Measurements from ENCODE around the gene SHROOM1. TPM values are rescaled to one million over a fixed set of nuclear protein-coding genes. Genes with fewer than 3 reads are reported as not detected.

The SHROOM1 gene
- total RNA-seq, 2 experiments from 2014 or later, result 0.60 to 2.4 TPM

DNA sequence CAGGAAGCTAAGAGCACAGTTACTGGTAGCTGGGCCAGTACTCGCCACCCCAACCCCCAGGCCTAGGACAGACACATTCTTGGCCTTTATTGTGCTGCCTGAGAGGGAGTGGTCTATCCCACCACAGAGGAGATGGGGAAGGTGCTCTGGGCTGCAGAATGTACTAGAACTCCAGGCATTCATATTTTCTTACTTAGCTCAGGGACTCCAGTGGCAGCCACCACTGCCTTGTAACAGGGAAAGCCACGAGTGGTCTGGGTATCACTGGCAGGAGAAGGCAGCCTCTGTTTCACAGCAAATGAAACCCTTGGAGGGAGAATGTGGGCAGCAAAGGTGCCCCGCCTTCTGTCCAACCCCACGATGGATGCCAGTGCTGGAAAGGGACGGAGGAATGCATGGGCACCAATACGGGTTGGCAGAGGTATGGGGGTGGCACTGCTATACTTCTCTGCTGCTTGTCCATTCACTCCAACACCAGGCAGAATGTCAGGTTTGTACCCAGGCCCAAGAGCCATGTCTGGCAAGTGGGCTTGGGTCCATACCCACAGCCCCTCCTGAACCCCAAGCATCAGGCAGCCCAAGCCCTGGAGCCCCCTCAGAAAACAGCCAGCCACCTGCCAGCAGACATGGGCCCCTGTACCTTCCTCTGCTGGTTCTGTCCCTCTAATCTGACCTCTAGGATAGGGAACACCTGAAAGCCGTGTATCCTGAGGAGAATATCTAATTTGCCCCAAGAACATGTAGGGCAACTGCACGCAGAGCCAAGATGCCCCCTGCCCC, 58.0 kb downstream of the SHROOM1 start:
- TF ChIP-seq EZH2phosphoT487 (IDR thresholded peaks at IDR 0.05; ENCODE audit: borderline replicate concordance, low read depth, low read length), result no peak
- TF ChIP-seq CTCF (conservative IDR thresholded peaks at IDR 0.05; ENCODE audit: low read length), result no peak
- no TSS peak for BruUV-seq (replicated peaks)
- Histone ChIP-seq H3K4me2 (ENCODE audit: low read length) (no peak overlapping the region), H3K27ac (ENCODE audit: low read depth, low read length, poor library complexity, severe bottlenecking) (no peak overlapping the region), H3K4me3 (ENCODE audit: low read depth, low read length, poor library complexity, severe bottlenecking) (no peak overlapping the region), H3K9me2 (ENCODE audit: insufficient read depth, low read length) (no peaks in the 10 kb centered on the region), H2AFZ (ENCODE audit: low read length) (no peak overlapping the region), H3K36me3 (ENCODE audit: insufficient read depth, low read length) (no peaks in the 10 kb centered on the region), H4K20me1 (ENCODE audit: insufficient read depth, low read length) (no peaks in the 10 kb centered on the region), H3K4me1 (ENCODE audit: insufficient read depth, low read length, poor library complexity, severe bottlenecking) (peaks cover 7% of the 10 kb centered on the region), H3K9me3 (ENCODE audit: low read length) (no peaks in the 10 kb centered on the region), H3K79me2 (ENCODE audit: insufficient read depth, low read depth, low read length) (no peaks in the 10 kb centered on the region)
- intact Hi-C loops (cut with micrococcal nuclease; ENCODE audit: unreplicated experiment), result no loop called here
- POLR2A ChIA-PET, result interaction anchor here (0.6 to 1.0 kb wide), 2 partner anchors 18 to 32 kb away, joined by 3 read pairs; no protein-coding TSS in a partner anchor
- CTCF ChIA-PET (ENCODE audit: unreplicated experiment), result no interaction called here
- no peak for DNase-seq (ENCODE audit: low spot score)

Small RNA genes lying within 50 kb of the gene (small RNA-seq; reads per million reads assigned to genes)
- gene RNA5SP192, result 0.31 reads per million

Other genes starting within 250 kb of the SHROOM1 start
- gene IL13, start 172.5 kb downstream of the SHROOM1 start, total RNA-seq (2014; rRNA removed; shearing (Covaris generic)), result not detected in 2 replicates
- not detected in 2 replicates for gene IL13, start 172.5 kb downstream of the SHROOM1 start, total RNA-seq (2022)
- gene IL4, start 156.7 kb downstream of the SHROOM1 start, total RNA-seq (2014; rRNA removed; shearing (Covaris generic)), result not detected in 2 replicates
- gene IL4, start 156.7 kb downstream of the SHROOM1 start, total RNA-seq (2022), result not detected in 2 replicates
- gene KIF3A, start 93.1 kb downstream of the SHROOM1 start, total RNA-seq (2014; rRNA removed; shearing (Covaris generic)), result 6.7 and 8.7 TPM in 2 replicates
- gene KIF3A, start 93.1 kb downstream of the SHROOM1 start, total RNA-seq (2022), result 14.2 and 17.0 TPM in 2 replicates
- gene CCNI2, start 83.2 kb downstream of the SHROOM1 start, total RNA-seq (2014; rRNA removed; shearing (Covaris generic)), result not detected in 2 replicates
- gene CCNI2, start 83.2 kb downstream of the SHROOM1 start, total RNA-seq (2022), result not detected in 2 replicates
- gene SEPTIN8, start 53.4 kb downstream of the SHROOM1 start, total RNA-seq (2014; rRNA removed; shearing (Covaris generic)), result 10.6 and 11.8 TPM in 2 replicates
- gene SEPTIN8, start 53.4 kb downstream of the SHROOM1 start, total RNA-seq (2022), result 12.8 and 15.5 TPM in 2 replicates
- not detected in 2 replicates for gene SOWAHA, start 17.3 kb downstream of the SHROOM1 start, total RNA-seq (2014; rRNA removed; shearing (Covaris generic))
- gene SOWAHA, start 17.3 kb downstream of the SHROOM1 start, total RNA-seq (2022), result not detected in 2 replicates
- gene GDF9, start 35.8 kb upstream of the SHROOM1 start, total RNA-seq (2014; rRNA removed; shearing (Covaris generic)), result 0.44 and 0.66 TPM in 2 replicates
- gene GDF9, start 35.8 kb upstream of the SHROOM1 start, total RNA-seq (2022), result 1.7 and 2.2 TPM in 2 replicates
- gene UQCRQ, start 36.0 kb upstream of the SHROOM1 start, total RNA-seq (2014; rRNA removed; shearing (Covaris generic)), result 140 and 158 TPM in 2 replicates
- 274 and 310 TPM in 2 replicates for gene UQCRQ, start 36.0 kb upstream of the SHROOM1 start, total RNA-seq (2022)
- 4.4 TPM in 2 replicates for gene LEAP2, start 43.0 kb upstream of the SHROOM1 start, total RNA-seq (2014; rRNA removed; shearing (Covaris generic))
- gene LEAP2, start 43.0 kb upstream of the SHROOM1 start, total RNA-seq (2022), result 5.4 and 5.6 TPM in 2 replicates
- gene AFF4, start 133.0 kb upstream of the SHROOM1 start, total RNA-seq (2014; rRNA removed; shearing (Covaris generic)), result 19.6 and 21.6 TPM in 2 replicates
- 42.4 and 45.7 TPM in 2 replicates for gene AFF4, start 133.0 kb upstream of the SHROOM1 start, total RNA-seq (2022)
- gene ZCCHC10, start 195.9 kb upstream of the SHROOM1 start, total RNA-seq (2014; rRNA removed; shearing (Covaris generic)), result 26.9 and 27.2 TPM in 2 replicates
- 45.2 and 45.4 TPM in 2 replicates for gene ZCCHC10, start 195.9 kb upstream of the SHROOM1 start, total RNA-seq (2022)
- 65.4 and 86.6 TPM in 2 replicates for gene HSPA4, start 221.4 kb upstream of the SHROOM1 start, total RNA-seq (2014; rRNA removed; shearing (Covaris generic))
- 190 and 226 TPM in 2 replicates for gene HSPA4, start 221.4 kb upstream of the SHROOM1 start, total RNA-seq (2022)